ENCODE results near the gene NINL.

DNA sequence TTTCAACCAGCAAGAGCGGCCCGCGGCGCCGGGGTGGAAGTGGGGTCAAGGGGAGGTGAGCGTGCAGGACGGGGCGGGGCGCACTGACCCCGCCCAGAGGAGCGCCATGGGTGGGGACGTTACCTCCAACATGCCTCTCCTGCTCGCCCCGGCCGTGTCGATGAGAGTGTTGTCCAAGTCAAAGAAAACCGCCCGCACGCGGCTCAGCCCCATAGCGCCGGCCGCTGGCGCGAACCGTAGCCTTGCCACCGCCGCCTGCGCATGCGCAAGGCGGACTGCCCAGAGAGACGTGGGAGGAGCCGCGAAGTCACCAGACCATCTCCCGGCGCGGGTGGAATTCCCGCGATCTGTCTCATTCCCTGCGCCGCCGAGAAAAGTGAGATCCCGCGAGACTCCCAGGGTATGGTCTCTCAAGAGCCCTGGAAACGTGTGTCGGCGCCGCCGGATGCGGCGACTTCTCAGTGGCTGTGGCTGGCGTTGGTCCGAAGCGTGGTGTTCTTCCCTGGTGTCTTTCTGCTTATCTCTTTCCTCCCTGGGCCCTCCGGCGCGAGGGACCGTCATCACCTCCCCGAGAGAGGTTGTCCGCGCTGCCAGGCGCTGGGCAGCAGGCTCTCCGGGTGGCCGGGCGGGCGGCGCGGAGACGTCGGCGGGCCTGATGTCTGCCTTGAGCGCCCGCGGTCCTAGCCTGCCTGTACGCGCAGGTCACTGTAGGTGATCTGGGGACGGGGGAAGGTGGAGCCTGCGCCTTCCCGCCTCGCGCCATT lies 38.6 kb upstream of the NINL start, which contains the start of gene NANP:
- no peak for TF ChIP-seq EP300 (IDR thresholded peaks at IDR 0.05; ENCODE audit: borderline replicate concordance)
- TF ChIP-seq, protein P1, sequence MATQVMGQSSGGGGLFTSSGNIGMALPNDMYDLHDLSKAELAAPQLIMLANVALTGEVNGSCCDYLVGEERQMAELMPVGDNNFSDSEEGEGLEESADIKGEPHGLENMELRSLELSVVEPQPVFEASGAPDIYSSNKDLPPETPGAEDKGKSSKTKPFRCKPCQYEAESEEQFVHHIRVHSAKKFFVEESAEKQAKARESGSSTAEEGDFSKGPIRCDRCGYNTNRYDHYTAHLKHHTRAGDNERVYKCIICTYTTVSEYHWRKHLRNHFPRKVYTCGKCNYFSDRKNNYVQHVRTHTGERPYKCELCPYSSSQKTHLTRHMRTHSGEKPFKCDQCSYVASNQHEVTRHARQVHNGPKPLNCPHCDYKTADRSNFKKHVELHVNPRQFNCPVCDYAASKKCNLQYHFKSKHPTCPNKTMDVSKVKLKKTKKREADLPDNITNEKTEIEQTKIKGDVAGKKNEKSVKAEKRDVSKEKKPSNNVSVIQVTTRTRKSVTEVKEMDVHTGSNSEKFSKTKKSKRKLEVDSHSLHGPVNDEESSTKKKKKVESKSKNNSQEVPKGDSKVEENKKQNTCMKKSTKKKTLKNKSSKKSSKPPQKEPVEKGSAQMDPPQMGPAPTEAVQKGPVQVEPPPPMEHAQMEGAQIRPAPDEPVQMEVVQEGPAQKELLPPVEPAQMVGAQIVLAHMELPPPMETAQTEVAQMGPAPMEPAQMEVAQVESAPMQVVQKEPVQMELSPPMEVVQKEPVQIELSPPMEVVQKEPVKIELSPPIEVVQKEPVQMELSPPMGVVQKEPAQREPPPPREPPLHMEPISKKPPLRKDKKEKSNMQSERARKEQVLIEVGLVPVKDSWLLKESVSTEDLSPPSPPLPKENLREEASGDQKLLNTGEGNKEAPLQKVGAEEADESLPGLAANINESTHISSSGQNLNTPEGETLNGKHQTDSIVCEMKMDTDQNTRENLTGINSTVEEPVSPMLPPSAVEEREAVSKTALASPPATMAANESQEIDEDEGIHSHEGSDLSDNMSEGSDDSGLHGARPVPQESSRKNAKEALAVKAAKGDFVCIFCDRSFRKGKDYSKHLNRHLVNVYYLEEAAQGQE (IDR thresholded peaks at IDR 0.05; ENCODE audit: low read depth): no peak
- TF ChIP-seq EGR1 (IDR thresholded peaks at IDR 0.05): peak; percentile 14
- TF ChIP-seq, protein P2, sequence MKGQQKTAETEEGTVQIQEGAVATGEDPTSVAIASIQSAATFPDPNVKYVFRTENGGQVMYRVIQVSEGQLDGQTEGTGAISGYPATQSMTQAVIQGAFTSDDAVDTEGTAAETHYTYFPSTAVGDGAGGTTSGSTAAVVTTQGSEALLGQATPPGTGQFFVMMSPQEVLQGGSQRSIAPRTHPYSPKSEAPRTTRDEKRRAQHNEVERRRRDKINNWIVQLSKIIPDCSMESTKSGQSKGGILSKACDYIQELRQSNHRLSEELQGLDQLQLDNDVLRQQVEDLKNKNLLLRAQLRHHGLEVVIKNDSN (IDR thresholded peaks at IDR 0.05): peak; percentile 51
- peak; percentile 81 for TF ChIP-seq TAF1 (IDR thresholded peaks at IDR 0.05; ENCODE audit: low read depth)
- no peak for TF ChIP-seq TCF12 (IDR thresholded peaks at IDR 0.05; ENCODE audit: low read depth)
- 0 out of 2 replicates have a peak, but pooled peaks have one; percentile 52 for TF ChIP-seq CREB1 (IDR thresholded peaks at IDR 0.05; ENCODE audit: low read depth)
- TF ChIP-seq CEBPB (IDR thresholded peaks at IDR 0.05): no peak
- TF ChIP-seq, protein P3, sequence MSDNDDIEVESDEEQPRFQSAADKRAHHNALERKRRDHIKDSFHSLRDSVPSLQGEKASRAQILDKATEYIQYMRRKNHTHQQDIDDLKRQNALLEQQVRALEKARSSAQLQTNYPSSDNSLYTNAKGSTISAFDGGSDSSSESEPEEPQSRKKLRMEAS (IDR thresholded peaks at IDR 0.05): peak; percentile 91
- no peak for TF ChIP-seq YY1 (IDR thresholded peaks at IDR 0.05; ENCODE audit: low read depth)
- peak; percentile 0; the same call in 1 of the 2 replicates for TF ChIP-seq RAD21 (IDR thresholded peaks at IDR 0.05; ENCODE audit: low read depth)
- TF ChIP-seq NFIC (IDR thresholded peaks at IDR 0.05): no peak
- TF ChIP-seq ZBTB7A (IDR thresholded peaks at IDR 0.05; ENCODE audit: low read depth): no peak
- no peak for TF ChIP-seq FOXM1 (IDR thresholded peaks at IDR 0.05; ENCODE audit: borderline replicate concordance, low read depth)

Data from Ishikawa (cell line).